Heart left ventricle (tissue), 16 donors: ENCODE measurements around the gene FEM1B. TPM values are rescaled to one million over a fixed set of nuclear protein-coding genes. Genes with fewer than 3 reads are reported as not detected.

ENCODE experiments used
- ATAC-seq, 4 donors: fragments of 200-7000 bp; cut with Tn5 transposase; one replicate each; pipeline ENCODE4 v1.9.1; 2020 to 2022; ENCODE audit warnings: moderate library complexity in 4 of 4, mild to moderate bottlenecking in 3 of 4, moderate number of reproducible peaks in 1 of 4
- DNase-seq, 5 donors: peaks; one replicate each; pipeline ENCODE4 v3.0.0-alpha.2; 2020
- H3K27ac ChIP-seq, 12 donors: fragments of 200-600 bp; sonication (generic) in 4 of 12; one replicate each; pipeline versions ENCODE4 v1.5.0 to v1.8.0; 2016 to 2022; ENCODE audit warnings: mild to moderate bottlenecking in 2 of 12
- H3K27me3 ChIP-seq, 9 donors: fragments of 200-600 bp; sonication (generic) in 2 of 9; one replicate each; pipeline versions ENCODE4 v1.5.1 to v1.8.0; 2016 to 2022; ENCODE audit warnings: mild to moderate bottlenecking in 3 of 9
- H3K36me3 ChIP-seq, 9 donors: fragments of 200-600 bp; sonication (generic) in 2 of 9; one replicate each; pipeline versions ENCODE4 v1.5.0 to v1.8.0; 2018 to 2022; ENCODE audit warnings: mild to moderate bottlenecking in 2 of 9
- H3K4me1 ChIP-seq, 12 donors: fragments of 200-600 bp; sonication (generic) in 4 of 12; one replicate each; pipeline versions ENCODE4 v1.5.0 to v1.8.0; 2016 to 2022; ENCODE audit warnings: mild to moderate bottlenecking in 3 of 12
- H3K4me3 ChIP-seq, 12 donors: fragments of 200-600 bp; sonication (generic) in 4 of 12; one replicate each; pipeline versions ENCODE4 v1.5.0 to v1.8.0; 2017 to 2022; ENCODE audit warnings: mild to moderate bottlenecking in 9 of 12, moderate library complexity in 4 of 12
- H3K9me3 ChIP-seq, 12 donors: fragments of 200-600 bp; sonication (generic) in 4 of 12; one replicate each; pipeline versions ENCODE4 v1.5.0 to v1.8.0; 2016 to 2022; ENCODE audit warnings: mild to moderate bottlenecking in 1 of 12
- CTCF ChIP-seq, 12 donors: fragments of 200-600 bp; sonication (generic) in 4 of 12; IDR thresholded peaks; one replicate each; pipeline versions ENCODE4 v1.5.0 to v1.8.0; 2018 to 2022; ENCODE audit warnings: antibody characterized with exemption in 12 of 12, mild to moderate bottlenecking in 5 of 12
- POLR2A ChIP-seq, 2 donors: fragments of 450-650 bp; IDR thresholded peaks; one replicate each; pipeline ENCODE4 v1.6.1; 2017; ENCODE audit warnings: antibody characterized with exemption in 2 of 2, mild to moderate bottlenecking in 2 of 2, moderate library complexity in 2 of 2
- WGBS, 4 donors: extraction: QIAGEN DNeasy Blood & Tissue Kit in 2 of 4; methylation state at CpG; one replicate each; pipeline versions ENCODE4 v1.1.5 to v1.1.7; 2013 to 2018; 5-methylcytosine and 5-hydroxymethylcytosine counted together
- intact Hi-C, 10 donors: fragments of 100-400 bp; cut with DNase I; formaldehyde crosslinking; loops; one replicate each; pipeline versions ENCODE4 v1.11.1 to v1.14.2; 2022
- polyA plus RNA-seq, 2 donors: library from polyadenylated mRNA; stranded (reverse); fragments of 200-250 nt; gene quantifications; one replicate each; pipeline ENCODE4 v1.2.3, GENCODE V29; 2013
- total RNA-seq, 9 donors: library from RNA; depleted of rRNA in 2 of 9; stranded (reverse); fragments of >200 nt in 2 of 9; fragmentation: NEBNext Ultra II Directional in 3 of 9; extraction: Animal tissue kit (Norgen Biotek cat#: 25700) in 3 of 9; gene quantifications; one replicate each; pipeline versions ENCODE4 v1.1.0 to v1.2.4, GENCODE V29; 2016 to 2023
- donor health status: ischemic (EF 13 %, LVEDD 7.1; RV severe dilation, severe dysfunction).
- donor health status: healthy with polysubstance abuse.
- donor health status: DM: no; HTN: yes; CAD: no.
- donor health status: DM: no; HTN: no; CAD: no.
- donor health status: ischemic (EF 25% LVEDD 6.9; RV normal size, moderate dysfunction).
- donor health status: ischemic (EF 25% LVEDD 5.7; RV mildly dilated, moderate dysfunction).
- donor health status: healthy.
- donor health status: DM: yes; HTN: yes; CAD: no.
- donor health status: ischemic (EF 35%, LVEDD 5.7; RV mildly dilated, moderate dysfunction).
- donor health status: nonischemic (EF 11% LVEDD 7.7; RV severe dilation, severe dysfunction).
- donor health status: DM: yes; HTN: yes; CAD: no.
- donor health status: PGD.
- donor health status: ischemic (EF 29% LVEDD 5.4; RV normal size, mild dysfunction).
- donor health status: nonischemic (EF 23%, LVEDD 6.1; RV moderate dilation, normal function).

The FEM1B gene
- total and polyA plus RNA-seq, 11 donors: 9.3 to 94.0 (median 52.7) TPM

- Histone ChIP-seq H3K9me3 (no peaks in the 10 kb centered on the region), H3K27me3 (peaks cover 0 to 9% (median 0%) of the 10 kb centered on the region in 9 donors), H3K36me3 (no peaks in the 10 kb centered on the region), H3K4me3 (no peak overlapping the region), H3K4me1 (no peaks in the 10 kb centered on the region), H3K27ac (no peak overlapping the region)
- DNase-seq: no peak
- ATAC-seq: no peak
- WGBS, 4 donors: 88 to 92% (median 90%) methylated on average over 4 of the region's 4 CpGs
- intact Hi-C loops: no loop called here
- TF ChIP-seq CTCF (IDR thresholded peaks at IDR 0.05) (no peak), POLR2A (IDR thresholded peaks at IDR 0.05) (no peak)
Measured at GRCh38 chr15:68265081-68265480, 12.5 kb upstream of the FEM1B start.

GRCh38 chr15:68265674-68266073 lies 11.9 kb upstream of the FEM1B start:
- Histone ChIP-seq H3K4me3 (no peak overlapping the region), H3K9me3 (no peaks in the 10 kb centered on the region), H3K27me3 (peaks cover 0 to 9% (median 0%) of the 10 kb centered on the region in 9 donors), H3K27ac (no peak overlapping the region), H3K4me1 (no peaks in the 10 kb centered on the region), H3K36me3 (no peaks in the 10 kb centered on the region)
- no peak for TF ChIP-seq POLR2A (IDR thresholded peaks at IDR 0.05)
- no peak for TF ChIP-seq CTCF (IDR thresholded peaks at IDR 0.05)
- WGBS, 4 donors: 84 to 92% (median 89%) methylated on average over 3 of the region's 3 CpGs
- no peak for ATAC-seq
- intact Hi-C loops: no loop called here
- no peak for DNase-seq

DNA sequence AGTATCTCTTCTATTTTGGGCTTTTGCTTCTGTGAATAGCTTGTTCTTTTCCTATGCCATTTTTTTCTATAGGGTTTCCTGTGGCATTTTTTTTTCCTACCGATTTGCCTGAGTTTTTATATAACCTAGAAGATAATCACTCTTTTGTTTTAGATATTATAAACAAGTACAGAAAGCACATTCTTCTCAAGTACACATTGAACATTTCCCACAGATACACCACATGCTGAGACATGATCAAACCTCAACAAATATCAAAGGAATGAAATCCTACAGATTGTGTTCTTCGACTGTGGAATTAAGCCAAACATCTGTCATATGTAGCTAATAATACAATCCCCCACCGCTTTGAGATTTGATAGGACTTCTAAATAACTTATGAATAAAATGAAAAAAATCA lies 9.1 kb upstream of the FEM1B start:
- intact Hi-C loops: no loop called here
- Histone ChIP-seq H3K36me3 (no peaks in the 10 kb centered on the region), H3K27me3 (peaks cover 0 to 9% (median 0%) of the 10 kb centered on the region in 9 donors), H3K27ac (no peak overlapping the region), H3K4me3 (no peak overlapping the region), H3K4me1 (peaks cover 0 to 24% (median 11%) of the 10 kb centered on the region in 12 donors), H3K9me3 (no peaks in the 10 kb centered on the region)
- no peak for DNase-seq
- TF ChIP-seq CTCF (IDR thresholded peaks at IDR 0.05) (no peak), POLR2A (IDR thresholded peaks at IDR 0.05) (no peak)
- WGBS, 4 donors: 30 to 41% (median 37%) methylated on average over 3 of the region's 3 CpGs
- no peak for ATAC-seq

GRCh38 chr15:68271854-68272471 lies 5.6 kb upstream of the FEM1B start:
- H3K9me3 ChIP-seq: no peaks in the 10 kb centered on the region
- H3K36me3 ChIP-seq: no peaks in the 10 kb centered on the region
- TF ChIP-seq CTCF (IDR thresholded peaks at IDR 0.05) (no peak), POLR2A (IDR thresholded peaks at IDR 0.05) (no peak)
- H3K4me3 ChIP-seq: no peak overlapping the region
- H3K4me1 ChIP-seq: peaks cover 0 to 53% (median 18%) of the 10 kb centered on the region in 12 donors
- no peak for DNase-seq
- intact Hi-C loops: no loop called here
- peak overlapping the region in 11 of 12 donors; percentile 19 to 98 (median 68) for H3K27ac ChIP-seq
- 46 to 54% (median 52%) methylated on average over 11 of the region's 11 CpGs for WGBS, 4 donors
- H3K27me3 ChIP-seq: no peaks in the 10 kb centered on the region
- ATAC-seq: peak in 3 of 4 donors; percentile 23 to 47 (median 36)
